Heart left ventricle (tissue), 16 donors: ENCODE measurements around the gene MAP3K3. TPM values are rescaled to one million over a fixed set of nuclear protein-coding genes. Genes with fewer than 3 reads are reported as not detected.

Experiments used
- ATAC-seq, 4 donors: fragments of 200-7000 bp; cut with Tn5 transposase; one replicate each; pipeline ENCODE4 v1.9.1; 2020 to 2022; ENCODE audit warnings: moderate library complexity in 4 of 4, mild to moderate bottlenecking in 3 of 4, moderate number of reproducible peaks in 1 of 4
- DNase-seq, 5 donors: peaks; one replicate each; pipeline ENCODE4 v3.0.0-alpha.2; 2020
- H3K27ac ChIP-seq, 12 donors: fragments of 200-600 bp; sonication (generic) in 4 of 12; one replicate each; pipeline versions ENCODE4 v1.5.0 to v1.8.0; 2016 to 2022; ENCODE audit warnings: mild to moderate bottlenecking in 2 of 12
- H3K27me3 ChIP-seq, 9 donors: fragments of 200-600 bp; sonication (generic) in 2 of 9; one replicate each; pipeline versions ENCODE4 v1.5.1 to v1.8.0; 2016 to 2022; ENCODE audit warnings: mild to moderate bottlenecking in 3 of 9
- H3K36me3 ChIP-seq, 9 donors: fragments of 200-600 bp; sonication (generic) in 2 of 9; one replicate each; pipeline versions ENCODE4 v1.5.0 to v1.8.0; 2018 to 2022; ENCODE audit warnings: mild to moderate bottlenecking in 2 of 9
- H3K4me1 ChIP-seq, 12 donors: fragments of 200-600 bp; sonication (generic) in 4 of 12; one replicate each; pipeline versions ENCODE4 v1.5.0 to v1.8.0; 2016 to 2022; ENCODE audit warnings: mild to moderate bottlenecking in 3 of 12
- H3K4me3 ChIP-seq, 12 donors: fragments of 200-600 bp; sonication (generic) in 4 of 12; one replicate each; pipeline versions ENCODE4 v1.5.0 to v1.8.0; 2017 to 2022; ENCODE audit warnings: mild to moderate bottlenecking in 9 of 12, moderate library complexity in 4 of 12
- H3K9me3 ChIP-seq, 12 donors: fragments of 200-600 bp; sonication (generic) in 4 of 12; one replicate each; pipeline versions ENCODE4 v1.5.0 to v1.8.0; 2016 to 2022; ENCODE audit warnings: mild to moderate bottlenecking in 1 of 12
- POLR2A ChIP-seq, 2 donors: fragments of 450-650 bp; IDR thresholded peaks; one replicate each; pipeline ENCODE4 v1.6.1; 2017; ENCODE audit warnings: antibody characterized with exemption in 2 of 2, mild to moderate bottlenecking in 2 of 2, moderate library complexity in 2 of 2
- WGBS, 4 donors: extraction: QIAGEN DNeasy Blood & Tissue Kit in 2 of 4; methylation state at CpG; one replicate each; pipeline versions ENCODE4 v1.1.5 to v1.1.7; 2013 to 2018; 5-methylcytosine and 5-hydroxymethylcytosine counted together
- intact Hi-C, 10 donors: fragments of 100-400 bp; cut with DNase I; formaldehyde crosslinking; loops; one replicate each; pipeline versions ENCODE4 v1.11.1 to v1.14.2; 2022
- polyA plus RNA-seq, 2 donors: library from polyadenylated mRNA; stranded (reverse); fragments of 200-250 nt; gene quantifications; one replicate each; pipeline ENCODE4 v1.2.3, GENCODE V29; 2013
- total RNA-seq, 9 donors: library from RNA; depleted of rRNA in 2 of 9; stranded (reverse); fragments of >200 nt in 2 of 9; fragmentation: NEBNext Ultra II Directional in 3 of 9; extraction: Animal tissue kit (Norgen Biotek cat#: 25700) in 3 of 9; gene quantifications; one replicate each; pipeline versions ENCODE4 v1.1.0 to v1.2.4, GENCODE V29; 2016 to 2023
- TF ChIP-seq, protein P1 (sequence below), 12 donors: fragments of 200-600 bp; sonication (generic) in 4 of 12; IDR thresholded peaks; one replicate each; pipeline versions ENCODE4 v1.5.0 to v1.8.0; 2018 to 2022; ENCODE audit warnings: antibody characterized with exemption in 12 of 12, mild to moderate bottlenecking in 5 of 12
- donor health status: ischemic (EF 13 %, LVEDD 7.1; RV severe dilation, severe dysfunction).
- donor health status: healthy with polysubstance abuse.
- donor health status: DM: no; HTN: yes; CAD: no.
- donor health status: DM: no; HTN: no; CAD: no.
- donor health status: ischemic (EF 25% LVEDD 6.9; RV normal size, moderate dysfunction).
- donor health status: ischemic (EF 25% LVEDD 5.7; RV mildly dilated, moderate dysfunction).
- donor health status: healthy.
- donor health status: DM: yes; HTN: yes; CAD: no.
- donor health status: ischemic (EF 35%, LVEDD 5.7; RV mildly dilated, moderate dysfunction).
- donor health status: nonischemic (EF 11% LVEDD 7.7; RV severe dilation, severe dysfunction).
- donor health status: DM: yes; HTN: yes; CAD: no.
- donor health status: PGD.
- donor health status: ischemic (EF 29% LVEDD 5.4; RV normal size, mild dysfunction).
- donor health status: nonischemic (EF 23%, LVEDD 6.1; RV moderate dilation, normal function).

The MAP3K3 gene
- total and polyA plus RNA-seq, 11 donors: 20.5 to 102 (median 58.0) TPM

- peak overlapping the region in 2 of 12 donors; percentile 15 to 22 for H3K27ac ChIP-seq
- no peaks in the 10 kb centered on the region for H3K27me3 ChIP-seq
- WGBS, 4 donors: 23 to 35% (median 29%) methylated on average over 2 of the region's 2 CpGs
- no peak overlapping the region for H3K4me3 ChIP-seq
- peaks cover 0 to 95% (median 79%) of the 10 kb centered on the region in 9 donors for H3K36me3 ChIP-seq
- no peak for TF ChIP-seq POLR2A (IDR thresholded peaks at IDR 0.05)
- TF ChIP-seq, protein P1, sequence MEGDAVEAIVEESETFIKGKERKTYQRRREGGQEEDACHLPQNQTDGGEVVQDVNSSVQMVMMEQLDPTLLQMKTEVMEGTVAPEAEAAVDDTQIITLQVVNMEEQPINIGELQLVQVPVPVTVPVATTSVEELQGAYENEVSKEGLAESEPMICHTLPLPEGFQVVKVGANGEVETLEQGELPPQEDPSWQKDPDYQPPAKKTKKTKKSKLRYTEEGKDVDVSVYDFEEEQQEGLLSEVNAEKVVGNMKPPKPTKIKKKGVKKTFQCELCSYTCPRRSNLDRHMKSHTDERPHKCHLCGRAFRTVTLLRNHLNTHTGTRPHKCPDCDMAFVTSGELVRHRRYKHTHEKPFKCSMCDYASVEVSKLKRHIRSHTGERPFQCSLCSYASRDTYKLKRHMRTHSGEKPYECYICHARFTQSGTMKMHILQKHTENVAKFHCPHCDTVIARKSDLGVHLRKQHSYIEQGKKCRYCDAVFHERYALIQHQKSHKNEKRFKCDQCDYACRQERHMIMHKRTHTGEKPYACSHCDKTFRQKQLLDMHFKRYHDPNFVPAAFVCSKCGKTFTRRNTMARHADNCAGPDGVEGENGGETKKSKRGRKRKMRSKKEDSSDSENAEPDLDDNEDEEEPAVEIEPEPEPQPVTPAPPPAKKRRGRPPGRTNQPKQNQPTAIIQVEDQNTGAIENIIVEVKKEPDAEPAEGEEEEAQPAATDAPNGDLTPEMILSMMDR (IDR thresholded peaks at IDR 0.05): no peak
- peak in 3 of 4 donors; percentile 52 to 83 (median 75) for ATAC-seq
- DNase-seq: no peak
- peaks cover 0 to 46% (median 0%) of the 10 kb centered on the region in 12 donors for H3K4me1 ChIP-seq
- intact Hi-C loops: no loop called here
- no peaks in the 10 kb centered on the region for H3K9me3 ChIP-seq
Observed at GRCh38 chr17:63653050-63653449, 30.8 kb downstream of the MAP3K3 start.

DNA sequence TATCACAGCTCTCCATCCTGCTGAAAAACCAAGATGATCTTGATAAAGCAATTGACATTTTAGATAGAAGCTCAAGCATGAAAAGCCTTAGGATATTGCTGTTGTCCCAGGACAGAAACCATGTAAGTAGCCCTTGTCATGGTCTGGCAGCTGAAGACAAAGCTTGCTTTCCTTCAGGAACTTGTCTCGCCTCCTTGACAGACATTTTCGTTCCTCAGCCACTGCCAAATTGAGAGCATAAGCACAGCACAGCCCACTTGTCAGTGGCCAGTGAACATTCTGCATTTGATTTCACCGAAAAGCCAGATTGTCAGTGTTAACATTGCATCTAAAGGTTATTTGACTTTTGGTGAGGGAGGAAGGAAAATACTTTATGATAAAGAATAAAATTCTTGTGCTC, 35.6 kb downstream of the MAP3K3 start:
- no peak overlapping the region for H3K27ac ChIP-seq
- ATAC-seq: no peak
- TF ChIP-seq POLR2A (IDR thresholded peaks at IDR 0.05): no peak
- TF ChIP-seq, protein P1 (IDR thresholded peaks at IDR 0.05): no peak
- H3K9me3 ChIP-seq: no peaks in the 10 kb centered on the region
- H3K27me3 ChIP-seq: no peaks in the 10 kb centered on the region
- no peak overlapping the region for H3K4me3 ChIP-seq
- peaks cover 0 to 99% (median 90%) of the 10 kb centered on the region in 9 donors for H3K36me3 ChIP-seq
- WGBS, 4 donors: 71 to 84% (median 79%) methylated on average over 3 of the region's 3 CpGs
- intact Hi-C loops: no loop called here
- no peak for DNase-seq
- H3K4me1 ChIP-seq: peaks cover 0 to 8% (median 0%) of the 10 kb centered on the region in 12 donors

GRCh38 chr17:63658366-63658765, 36.1 kb downstream of the MAP3K3 start:
- H3K36me3 ChIP-seq: peaks cover 0 to 99% (median 90%) of the 10 kb centered on the region in 9 donors
- H3K4me3 ChIP-seq: no peak overlapping the region
- intact Hi-C loops: no loop called here
- ATAC-seq (no peak), DNase-seq (no peak)
- 77 to 85% (median 80%) methylated on average over 1 of the region's 1 CpG for WGBS, 4 donors
- no peak for TF ChIP-seq POLR2A (IDR thresholded peaks at IDR 0.05)
- TF ChIP-seq, protein P1 (IDR thresholded peaks at IDR 0.05): no peak
- H3K27ac ChIP-seq: no peak overlapping the region
- H3K9me3 ChIP-seq: no peaks in the 10 kb centered on the region
- H3K27me3 ChIP-seq: no peaks in the 10 kb centered on the region
- H3K4me1 ChIP-seq: peaks cover 0 to 7% (median 0%) of the 10 kb centered on the region in 12 donors

GRCh38 chr17:63659850-63660249, 37.6 kb downstream of the MAP3K3 start:
- Histone ChIP-seq H3K9me3 (no peaks in the 10 kb centered on the region), H3K4me1 (peaks cover 0 to 7% (median 5%) of the 10 kb centered on the region in 12 donors), H3K4me3 (no peak overlapping the region), H3K27ac (no peak overlapping the region), H3K27me3 (no peaks in the 10 kb centered on the region), H3K36me3 (peaks cover 0 to 97% (median 82%) of the 10 kb centered on the region in 9 donors)
- ATAC-seq: no peak
- TF ChIP-seq, protein P1 (IDR thresholded peaks at IDR 0.05): no peak
- TF ChIP-seq POLR2A (IDR thresholded peaks at IDR 0.05): no peak
- DNase-seq: no peak
- WGBS, 4 donors: 89 to 96% (median 93%) methylated on average over 3 of the region's 3 CpGs
- intact Hi-C loops: no loop called here
